Activated T-cell treated with anti-CD3 and anti-CD28 coated beads for 1 hour (primary cell): ENCODE data around the gene BEST4.
A peak's percentile ranks its signal among the peaks of the same experiment; 100 is the strongest.
"Not testable (repeated sequence)": the region's sequence is repeated elsewhere in the genome, so short reads cannot be mapped to it uniquely, and the experiment has no call there.

Experiments
- DNase-seq: peaks from one replicate; pipeline ENCODE4 v3.0.0-alpha.2; 2020; ENCODE audit warnings: low read depth

Gene BEST4

GRCh38 chr1:44802306-44803061, 14.5 kb upstream of the BEST4 start:
- DNase-seq, result no peak

- no peak for DNase-seq
These were observed 13.7 kb upstream of the BEST4 start for GRCh38 chr1:44801491-44802305.

- peak; percentile 96 for DNase-seq
These were observed 12.0 kb upstream of the BEST4 start, which contains the start of gene PLK3 for GRCh38 chr1:44799770-44800584. Gene PLK3, plus strand, starts transcription at chr1:44800377. Its CDS starts 87 bp downstream, at chr1:44800464.

- no peak for DNase-seq
These were observed 10.8 kb upstream of the BEST4 start for GRCh38 chr1:44798481-44799365.

- DNase-seq, result not testable (repeated sequence)
These were observed 9.9 kb upstream of the BEST4 start for GRCh38 chr1:44797886-44798285.

GRCh38 chr1:44792736-44793502, 4.9 kb upstream of the BEST4 start:
- DNase-seq, result no peak

- DNase-seq, result no peak
These were observed 3.2 kb upstream of the BEST4 start for GRCh38 chr1:44790968-44791801.

- DNase-seq, result no peak
These were observed 464 bp downstream of the BEST4 start for GRCh38 chr1:44787506-44787905.

- DNase-seq, result no peak
These were observed 1.0 kb downstream of the BEST4 start for GRCh38 chr1:44786841-44787426.

GRCh38 chr1:44786138-44786840, 1.7 kb downstream of the BEST4 start:
- peak; percentile 70 for DNase-seq

GRCh38 chr1:44785501-44786137, 2.4 kb downstream of the BEST4 start:
- no peak for DNase-seq

GRCh38 chr1:44785029-44785380, 3.0 kb downstream of the BEST4 start:
- DNase-seq, result no peak

GRCh38 chr1:44784094-44785028, 3.6 kb downstream of the BEST4 start:
- DNase-seq, result no peak

- DNase-seq, result no peak
These were observed 4.3 kb downstream of the BEST4 start for GRCh38 chr1:44783697-44784093.

- no peak for DNase-seq
These were observed 7.3 kb downstream of the BEST4 start for GRCh38 chr1:44780583-44781121.

GRCh38 chr1:44778705-44779576, 9.0 kb downstream of the BEST4 start:
- no peak for DNase-seq
